Measurements from ENCODE around the gene PRICKLE1.

PRICKLE1 gene

DNA sequence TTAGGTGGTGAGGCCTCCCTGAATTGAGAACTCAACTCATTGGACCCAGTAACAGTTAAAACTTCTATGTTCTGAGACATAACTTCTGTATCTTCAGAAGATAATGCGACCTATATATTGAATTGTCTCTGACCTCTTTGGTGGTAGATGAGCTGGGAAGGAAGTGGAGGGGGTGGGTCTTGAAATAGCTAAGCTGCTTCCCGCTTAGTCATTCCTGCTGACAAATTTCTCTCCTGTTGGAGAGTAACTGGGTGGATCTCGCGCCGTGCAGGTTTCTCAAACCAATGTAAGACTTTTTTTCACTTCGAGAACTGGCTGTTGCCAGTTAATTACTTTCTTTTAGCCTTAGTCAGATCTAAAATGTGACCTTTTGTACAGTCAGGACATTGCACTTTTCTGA, 162.8 kb downstream of the PRICKLE1 start:
- DNase-seq (ENCODE audit: low spot score): peak; percentile 58
- Histone ChIP-seq H3K9me3 (ENCODE audit: severe bottlenecking) (no peaks in the 10 kb centered on the region), H3K27ac (ENCODE audit: poor library complexity, severe bottlenecking) (peak overlapping the region; percentile 63)

DNA sequence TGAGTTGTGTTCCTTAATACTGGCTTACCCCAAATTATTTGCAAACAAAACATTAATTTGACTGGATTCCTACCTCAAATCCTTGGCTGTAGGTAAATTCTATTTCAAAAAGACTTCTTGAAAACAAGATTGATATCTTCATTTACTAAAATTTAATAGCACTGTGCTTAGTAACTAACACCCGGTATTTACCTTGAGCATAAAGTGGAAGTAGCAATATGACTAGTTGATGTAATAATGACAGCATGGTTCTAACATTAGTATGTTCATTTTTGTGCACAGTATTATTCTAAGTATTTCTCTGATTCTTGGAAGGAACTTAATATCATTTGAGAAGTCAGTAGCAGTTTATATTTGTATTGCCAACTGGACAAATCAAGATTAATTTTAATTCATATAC, 166.8 kb downstream of the PRICKLE1 start:
- Histone ChIP-seq H3K4me1 (ENCODE audit: insufficient read depth, poor library complexity, severe bottlenecking) (peaks cover 29% of the 10 kb centered on the region), H3K36me3 (ENCODE audit: low read depth) (no peaks in the 10 kb centered on the region), H3K9me3 (ENCODE audit: severe bottlenecking) (no peaks in the 10 kb centered on the region), H3K4me3 (ENCODE audit: severe bottlenecking) (no peak overlapping the region), H3K27ac (ENCODE audit: poor library complexity, severe bottlenecking) (no peak overlapping the region), H3K27me3 (ENCODE audit: insufficient read depth, poor library complexity, severe bottlenecking) (no peaks in the 10 kb centered on the region)
- DNase-seq (ENCODE audit: low spot score) (no peak), ATAC-seq (ENCODE audit: low read depth) (no peak)
- TF ChIP-seq, protein P1, sequence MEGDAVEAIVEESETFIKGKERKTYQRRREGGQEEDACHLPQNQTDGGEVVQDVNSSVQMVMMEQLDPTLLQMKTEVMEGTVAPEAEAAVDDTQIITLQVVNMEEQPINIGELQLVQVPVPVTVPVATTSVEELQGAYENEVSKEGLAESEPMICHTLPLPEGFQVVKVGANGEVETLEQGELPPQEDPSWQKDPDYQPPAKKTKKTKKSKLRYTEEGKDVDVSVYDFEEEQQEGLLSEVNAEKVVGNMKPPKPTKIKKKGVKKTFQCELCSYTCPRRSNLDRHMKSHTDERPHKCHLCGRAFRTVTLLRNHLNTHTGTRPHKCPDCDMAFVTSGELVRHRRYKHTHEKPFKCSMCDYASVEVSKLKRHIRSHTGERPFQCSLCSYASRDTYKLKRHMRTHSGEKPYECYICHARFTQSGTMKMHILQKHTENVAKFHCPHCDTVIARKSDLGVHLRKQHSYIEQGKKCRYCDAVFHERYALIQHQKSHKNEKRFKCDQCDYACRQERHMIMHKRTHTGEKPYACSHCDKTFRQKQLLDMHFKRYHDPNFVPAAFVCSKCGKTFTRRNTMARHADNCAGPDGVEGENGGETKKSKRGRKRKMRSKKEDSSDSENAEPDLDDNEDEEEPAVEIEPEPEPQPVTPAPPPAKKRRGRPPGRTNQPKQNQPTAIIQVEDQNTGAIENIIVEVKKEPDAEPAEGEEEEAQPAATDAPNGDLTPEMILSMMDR (IDR thresholded peaks at IDR 0.05; ENCODE audit: poor library complexity, severe bottlenecking): no peak

More for the DNA sequence above, 162.8 kb downstream of the PRICKLE1 start:
- H3K4me1 ChIP-seq (ENCODE audit: insufficient read depth, poor library complexity, severe bottlenecking): peaks cover 24% of the 10 kb centered on the region
- H3K36me3 ChIP-seq (ENCODE audit: low read depth): peaks cover 10% of the 10 kb centered on the region; the same call in 1 of the 2 replicates
- TF ChIP-seq, protein P1 (IDR thresholded peaks at IDR 0.05; ENCODE audit: poor library complexity, severe bottlenecking): no peak
- H3K4me3 ChIP-seq (ENCODE audit: severe bottlenecking): no peak overlapping the region
- H3K27me3 ChIP-seq (ENCODE audit: insufficient read depth, poor library complexity, severe bottlenecking): no peaks in the 10 kb centered on the region
- ATAC-seq (ENCODE audit: low read depth): peak; percentile 97

GRCh38 chr12:42421844-42422779, 167.4 kb downstream of the PRICKLE1 start:
- ATAC-seq (ENCODE audit: low read depth) (peak; percentile 43; the same call in 2 of the 3 replicates), DNase-seq (ENCODE audit: low spot score) (no peak)
- H3K27ac ChIP-seq (ENCODE audit: poor library complexity, severe bottlenecking): no peak overlapping the region

GRCh38 chr12:42420395-42420794, 169.2 kb downstream of the PRICKLE1 start:
- H3K27me3 ChIP-seq (ENCODE audit: insufficient read depth, poor library complexity, severe bottlenecking): no peaks in the 10 kb centered on the region
- TF ChIP-seq, protein P1 (IDR thresholded peaks at IDR 0.05; ENCODE audit: poor library complexity, severe bottlenecking): no peak
- ATAC-seq (ENCODE audit: low read depth) (no peak), DNase-seq (ENCODE audit: low spot score) (no peak)
- no peaks in the 10 kb centered on the region for H3K36me3 ChIP-seq (ENCODE audit: low read depth)
- H3K4me1 ChIP-seq (ENCODE audit: insufficient read depth, poor library complexity, severe bottlenecking): peaks cover 14% of the 10 kb centered on the region
- H3K9me3 ChIP-seq (ENCODE audit: severe bottlenecking): no peaks in the 10 kb centered on the region
- H3K4me3 ChIP-seq (ENCODE audit: severe bottlenecking): no peak overlapping the region
- no peak overlapping the region for H3K27ac ChIP-seq (ENCODE audit: poor library complexity, severe bottlenecking)

More at GRCh38 chr12:42421844-42422779, 167.4 kb downstream of the PRICKLE1 start:
- TF ChIP-seq, protein P1 (IDR thresholded peaks at IDR 0.05; ENCODE audit: poor library complexity, severe bottlenecking): no peak
- no peak overlapping the region for H3K4me3 ChIP-seq (ENCODE audit: severe bottlenecking)
- no peaks in the 10 kb centered on the region for H3K27me3 ChIP-seq (ENCODE audit: insufficient read depth, poor library complexity, severe bottlenecking)
- H3K9me3 ChIP-seq (ENCODE audit: severe bottlenecking): no peaks in the 10 kb centered on the region
- H3K36me3 ChIP-seq (ENCODE audit: low read depth): no peaks in the 10 kb centered on the region
- H3K4me1 ChIP-seq (ENCODE audit: insufficient read depth, poor library complexity, severe bottlenecking): peaks cover 26% of the 10 kb centered on the region
